Activated CD4-positive, alpha-beta T cell treated with anti-CD3 and anti-CD28 coated beads, Interleukin-2, Interleukin-4, amounts not matched to agents 100 ng/mL and 50 ng/mL, durations not matched to agents 16 hours and 8 hours (primary cell): Measurements from ENCODE around the gene LMF1.
"Not testable (repeated sequence)": the region's sequence is repeated elsewhere in the genome, so short reads cannot be mapped to it uniquely, and the experiment has no call there.

Source experiments
- DNase-seq: peaks from one replicate; pipeline ENCODE4 v3.0.0-alpha.2; 2020; ENCODE audit warnings: low spot score

Gene LMF1

GRCh38 chr16:867421-868385 is 103.1 kb downstream of the LMF1 start:
- DNase-seq: no peak

GRCh38 chr16:866252-866896 is 104.4 kb downstream of the LMF1 start:
- no peak for DNase-seq

DNA sequence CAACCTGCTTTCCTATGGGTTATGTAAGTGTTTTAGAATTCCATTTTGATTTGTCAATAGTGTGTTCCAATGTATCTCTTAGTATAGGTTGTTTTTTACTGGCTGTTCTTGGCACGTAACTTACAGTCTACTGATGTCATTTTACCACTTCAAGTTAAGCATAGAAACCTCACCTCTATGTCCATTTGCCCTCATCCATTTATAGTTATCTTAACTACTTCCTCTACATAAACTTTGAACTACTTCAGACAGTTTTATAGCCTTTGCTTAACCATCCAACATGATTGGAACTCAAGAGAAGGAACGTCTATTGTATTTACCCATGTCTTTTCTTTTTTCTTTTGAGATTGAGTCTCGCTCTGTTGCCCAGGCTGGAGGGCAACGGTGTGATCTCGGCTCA is 105.8 kb downstream of the LMF1 start:
- DNase-seq: no peak

DNA sequence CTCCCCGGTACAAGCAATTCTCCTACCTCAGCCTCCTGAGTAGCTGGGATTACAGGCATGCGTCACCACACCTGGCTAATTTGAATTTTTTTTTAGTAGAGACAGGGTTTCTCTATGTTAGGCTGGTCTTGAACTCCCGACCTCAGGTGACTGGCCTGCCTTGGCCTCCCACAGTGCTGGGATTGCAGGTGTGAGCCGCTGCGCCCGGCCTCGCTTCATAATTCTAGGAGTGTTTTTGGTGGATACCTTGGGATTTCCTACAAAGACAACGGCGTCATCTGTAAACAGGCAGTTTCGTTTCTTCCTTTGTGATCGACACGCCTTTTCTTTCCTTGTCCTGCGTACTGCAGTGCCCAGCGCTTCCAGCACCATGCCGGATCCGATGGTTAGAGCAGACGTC is 109.3 kb downstream of the LMF1 start:
- DNase-seq: no peak

DNA sequence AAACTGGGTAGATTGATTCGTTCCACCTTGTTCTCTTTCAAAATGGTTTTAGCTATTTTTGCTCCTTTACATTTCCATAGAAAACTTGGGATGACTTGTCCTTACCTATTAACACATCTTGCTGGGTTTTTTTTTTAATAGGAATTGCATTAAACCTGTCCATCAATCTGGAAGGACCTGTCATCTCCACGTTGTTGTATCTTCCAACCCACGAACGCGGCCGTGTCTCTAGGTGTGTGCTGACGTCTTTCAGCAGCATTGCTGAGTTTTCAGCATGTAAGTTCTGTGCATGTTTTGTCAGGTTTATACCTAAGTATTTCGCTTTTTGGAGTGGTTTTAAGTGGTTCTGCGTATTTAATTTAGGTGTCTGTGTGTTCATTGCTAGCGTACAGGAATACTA is 109.9 kb downstream of the LMF1 start:
- no peak for DNase-seq

- DNase-seq: not testable (repeated sequence)
These were observed 111.8 kb downstream of the LMF1 start for GRCh38 chr16:858971-859370.

- not testable (repeated sequence) for DNase-seq
These were observed 112.3 kb downstream of the LMF1 start for GRCh38 chr16:858441-858840.

DNA sequence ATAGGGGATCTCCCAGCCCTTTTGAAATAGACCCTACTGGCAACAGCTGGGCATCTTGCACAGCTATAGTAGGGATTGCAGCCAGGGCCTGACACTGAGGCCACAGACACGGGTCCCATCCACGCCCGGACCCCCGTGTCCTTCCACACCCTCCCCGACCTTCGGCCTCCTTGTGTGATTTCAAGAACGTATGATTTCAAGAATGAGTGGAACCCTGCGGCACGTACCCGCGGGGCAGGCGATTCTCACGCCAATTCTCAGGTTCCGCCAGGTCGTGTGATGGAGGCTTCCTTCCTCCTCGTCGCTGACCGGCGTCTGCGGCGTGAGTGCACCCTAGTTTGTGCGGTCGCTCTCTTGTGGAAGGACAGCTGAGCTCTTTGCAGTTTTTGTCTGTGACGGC is 114.0 kb downstream of the LMF1 start:
- DNase-seq: no peak

DNA sequence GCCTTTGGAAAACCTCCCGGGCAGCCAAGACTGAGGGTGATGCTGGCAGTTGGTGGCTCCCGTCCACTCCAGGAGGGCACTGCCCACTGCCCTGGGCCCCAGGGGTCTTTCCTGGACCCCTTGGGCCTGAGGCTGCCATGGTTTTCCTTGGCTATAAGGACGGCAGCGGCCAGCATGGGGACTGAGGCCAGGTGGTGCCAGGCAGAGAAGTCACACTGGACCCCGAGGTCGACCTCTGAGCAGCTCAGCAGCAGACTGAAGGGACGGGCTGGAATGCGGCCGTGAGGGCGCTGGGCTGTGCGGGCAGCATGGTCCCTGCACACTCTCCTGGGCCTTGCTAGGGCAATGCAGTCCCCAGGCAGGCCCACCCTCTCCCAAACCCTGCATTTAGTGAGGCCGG is 114.7 kb downstream of the LMF1 start:
- DNase-seq: no peak

DNA sequence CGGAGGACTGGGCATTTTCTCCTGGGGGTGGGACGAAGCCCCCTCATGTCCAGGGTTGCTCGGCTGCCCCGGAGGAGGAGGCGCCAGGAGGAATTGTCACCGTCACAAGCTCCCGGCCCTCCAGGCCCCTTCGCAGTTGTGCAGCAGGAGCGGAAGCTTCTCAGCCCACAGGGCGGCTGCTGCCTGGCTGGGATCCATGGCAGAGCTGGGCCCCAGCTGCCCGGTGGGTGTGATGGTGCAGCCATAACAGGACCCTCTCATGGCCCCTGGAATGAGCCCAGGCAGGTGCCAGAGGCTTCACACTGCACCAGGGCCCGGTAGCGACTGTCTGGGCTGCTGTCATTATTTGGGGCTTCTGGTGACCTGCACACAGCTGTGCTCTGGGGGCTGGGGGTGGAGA is 115.3 kb downstream of the LMF1 start:
- DNase-seq: no peak

DNA sequence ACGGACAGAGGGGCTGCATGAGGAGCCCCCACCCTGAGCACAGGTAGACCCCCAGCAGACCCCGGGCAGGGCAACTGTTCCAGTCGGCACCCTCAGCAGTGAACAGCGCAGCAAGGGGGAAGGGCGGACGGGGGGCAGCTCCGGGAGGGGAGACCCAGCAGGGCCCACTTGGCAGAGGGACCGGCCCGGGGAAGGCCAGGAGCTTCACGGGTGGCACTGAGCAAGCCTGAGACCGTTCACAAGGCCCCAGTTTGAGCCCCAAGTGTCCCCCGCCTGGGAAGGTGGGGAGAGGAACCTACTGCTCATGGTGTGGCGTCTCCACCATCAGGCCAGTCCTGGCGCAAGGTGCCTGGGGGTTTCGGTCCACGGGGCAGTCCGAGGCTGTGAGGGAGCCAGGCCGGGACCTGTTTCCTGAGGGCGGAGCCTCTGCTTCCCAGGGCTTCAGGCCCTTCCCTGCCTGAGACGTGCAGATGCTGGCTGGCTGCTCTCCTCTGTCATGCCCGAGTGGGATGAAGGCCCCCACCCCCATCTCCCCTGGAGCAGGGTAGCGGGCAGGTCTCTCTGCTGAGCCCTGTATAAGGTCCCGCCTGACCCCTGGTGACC is 115.9 kb downstream of the LMF1 start:
- no peak for DNase-seq

DNA sequence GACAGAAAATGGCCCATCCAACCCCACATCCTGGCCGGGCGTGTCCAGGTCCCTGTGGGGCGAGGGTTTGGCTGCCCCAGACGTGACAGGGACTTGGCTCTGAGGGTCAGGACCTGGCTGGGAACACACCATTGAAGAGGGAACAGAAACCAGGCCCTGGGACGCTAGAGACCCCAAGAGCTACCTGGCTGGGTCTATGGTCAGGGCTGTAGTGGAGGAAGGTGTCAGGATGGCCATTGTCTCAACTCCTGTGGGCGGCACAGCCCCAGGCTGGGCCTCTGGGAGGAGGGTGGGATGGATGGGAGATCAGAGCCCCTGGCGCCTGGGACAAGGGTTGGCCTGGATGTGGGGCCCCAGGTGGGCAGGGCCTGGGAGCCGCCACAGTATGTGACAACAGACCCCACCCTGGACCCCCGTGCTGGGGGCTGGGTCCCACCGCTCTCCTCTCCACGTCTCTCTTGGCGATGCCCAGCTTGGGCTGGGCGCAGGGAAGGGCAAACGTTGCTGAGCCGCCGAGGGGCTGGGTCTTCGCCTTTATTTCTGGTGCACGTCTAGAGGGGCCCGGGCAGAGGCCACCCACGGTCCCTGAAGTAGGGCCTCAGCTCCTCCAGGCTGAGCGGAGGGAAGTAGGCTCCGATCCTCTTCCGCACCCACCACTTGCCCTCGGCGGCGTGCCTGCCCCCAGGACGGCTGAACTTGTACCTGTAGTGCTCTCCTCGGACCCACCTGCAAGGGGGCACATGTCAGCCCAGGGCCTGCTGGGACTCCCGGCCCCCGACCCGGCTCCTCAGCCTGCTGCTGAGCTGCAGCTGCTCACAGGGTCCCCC is 116.6 kb downstream of the LMF1 start:
- no peak for DNase-seq

- DNase-seq: no peak
These were observed 117.5 kb downstream of the LMF1 start for GRCh38 chr16:853306-853705.

- no peak for DNase-seq
These were observed 118.2 kb downstream of the LMF1 start for GRCh38 chr16:852451-853185.

- no peak for DNase-seq
These were observed 118.9 kb downstream of the LMF1 start for GRCh38 chr16:851871-852270.

DNA sequence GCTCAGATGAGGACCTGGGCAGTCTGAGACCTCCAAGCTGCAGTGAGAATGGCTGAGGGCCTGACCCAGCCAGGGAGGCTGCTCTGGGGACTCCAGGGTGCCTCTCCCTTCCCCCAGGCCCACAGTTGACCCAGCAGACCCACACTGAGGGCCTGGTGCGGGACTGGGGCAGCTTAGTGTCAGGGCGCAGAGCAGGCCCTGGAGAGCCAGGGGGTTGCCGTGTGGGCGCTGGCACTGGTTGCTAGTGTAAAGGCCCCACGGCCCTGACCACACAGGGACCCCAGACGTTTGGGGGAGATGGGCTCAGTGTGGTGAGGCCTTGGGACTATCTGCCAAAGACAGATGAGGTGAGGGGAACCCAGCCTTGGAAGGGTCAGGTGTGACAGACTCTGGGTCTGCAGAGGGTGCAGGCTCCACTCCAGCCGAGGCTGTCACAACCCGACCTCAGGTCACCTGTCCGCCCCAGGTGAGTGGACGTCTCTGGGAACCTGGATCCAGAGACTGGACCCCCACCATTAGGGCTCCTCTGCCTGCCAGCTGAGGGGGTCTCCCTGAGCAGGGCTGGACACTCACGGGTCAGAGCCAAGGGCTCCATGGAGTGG is 119.5 kb downstream of the LMF1 start:
- DNase-seq: no peak

DNA sequence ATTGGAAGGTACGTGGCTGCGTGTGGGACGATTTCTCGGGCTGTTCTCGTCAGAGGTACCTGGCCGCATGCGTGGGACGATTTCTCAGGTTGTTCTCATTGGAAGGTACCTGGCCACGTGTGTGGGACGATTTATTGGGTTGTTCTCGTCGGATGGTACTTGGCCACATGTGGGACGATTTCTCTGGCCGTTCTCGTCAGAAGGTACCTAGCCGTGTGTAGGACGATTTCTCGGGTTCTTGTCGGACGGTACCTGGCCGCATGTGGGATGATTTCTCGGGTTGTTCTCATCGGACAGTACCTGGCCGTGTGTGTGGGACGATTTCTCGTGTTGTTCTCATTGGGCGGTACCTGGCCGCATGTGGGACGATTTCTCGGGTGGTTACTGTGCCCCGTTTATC is 120.1 kb downstream of the LMF1 start:
- no peak for DNase-seq

GRCh38 chr16:848510-849253 is 122.1 kb downstream of the LMF1 start:
- DNase-seq: no peak

DNA sequence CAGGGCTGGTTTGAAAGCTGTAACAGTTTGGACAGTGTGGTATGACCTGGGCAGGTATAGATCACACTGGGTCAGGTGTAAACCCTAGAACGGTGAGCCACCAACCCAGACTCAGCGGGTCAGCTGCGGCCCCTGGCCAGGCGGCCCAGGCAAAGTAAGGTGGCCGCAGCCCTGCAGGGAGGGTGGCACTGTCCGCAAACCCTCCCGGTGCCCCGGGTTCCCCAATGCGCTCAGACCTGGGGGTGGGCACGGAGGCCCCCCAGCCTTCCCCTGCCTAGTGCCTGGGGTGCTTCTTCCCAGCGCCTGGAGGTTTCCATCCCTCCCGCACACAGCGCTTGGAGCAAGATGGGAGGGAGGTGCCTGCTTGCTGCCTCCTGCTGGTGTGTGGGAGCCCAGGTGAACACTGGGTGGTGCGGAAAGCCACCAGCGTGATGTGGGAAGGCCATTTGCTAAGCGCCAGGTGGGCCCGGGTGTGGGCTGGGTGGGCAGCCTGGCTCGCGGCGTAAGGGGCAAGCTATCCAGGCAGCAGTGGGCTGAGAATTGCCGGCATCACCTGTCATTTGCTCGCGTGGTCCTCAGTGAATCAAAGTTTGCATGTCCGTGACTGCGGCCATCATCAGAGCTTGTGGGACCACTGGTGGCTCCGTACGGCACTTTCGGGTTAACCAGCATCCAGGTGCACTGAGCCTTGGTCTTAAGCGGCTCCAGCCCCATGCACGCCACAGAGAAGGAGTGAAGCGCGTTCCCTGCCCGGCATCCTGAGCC is 122.9 kb downstream of the LMF1 start:
- no peak for DNase-seq

DNA sequence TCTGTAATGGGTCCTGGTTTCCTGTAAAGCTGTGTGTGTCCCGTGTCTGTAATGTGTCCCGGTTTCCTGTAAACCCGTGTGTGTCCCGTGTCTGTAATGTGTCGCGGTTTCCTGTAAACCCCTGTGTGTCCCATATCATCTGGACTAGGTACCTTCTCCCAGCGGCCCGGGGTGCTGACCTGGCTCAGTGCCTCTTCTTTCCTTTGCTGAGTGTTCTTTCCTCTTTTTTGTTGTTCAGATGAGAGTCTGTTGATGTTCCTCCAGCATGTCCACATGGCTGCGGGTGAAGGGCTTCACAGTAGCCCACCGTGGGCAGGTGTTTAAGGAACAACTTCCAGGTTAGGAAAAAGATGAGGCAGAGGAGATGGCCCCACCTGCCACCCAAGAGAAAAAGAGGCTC is 123.6 kb downstream of the LMF1 start:
- no peak for DNase-seq
